A549 (cell line): Measurements from ENCODE around the gene MS4A6A. TPM values are rescaled to one million over a fixed set of nuclear protein-coding genes. Genes with fewer than 3 reads are reported as not detected.

Source experiments
- ATAC-seq, 2 experiments: fragments of 200-7000 bp in 1 of 2; fragments of >200 bp in 1 of 2; cut with Nextera tagmentation in 1 of 2; cut with Tn5 transposase in 1 of 2; 3 replicates each; pipeline versions ENCODE4 v1.8.0 to v1.9.1; 2018 to 2020; ENCODE audit warnings: mild to moderate bottlenecking in 1 of 2, moderate library complexity in 1 of 2
- CTCF ChIA-PET: fragments of 300-600 bp; sonication (Branson Sonifier 250); formaldehyde crosslinking; extraction: SDS; loops from one replicate; lab custom pipeline; 2021; ENCODE audit warnings: antibody characterized with exemption, inconsistent platforms; lab: Yijun Ruan, JAX
- POLR2A ChIA-PET: fragments of 350-600 bp; formaldehyde crosslinking; extraction: SDS; loops from one replicate; lab custom pipeline; 2021; ENCODE audit warnings: antibody characterized with exemption, inconsistent platforms; lab: Yijun Ruan, JAX
- DNase-seq, 2 experiments: peaks; one replicate each; pipeline versions ENCODE4 v3.0.0 to v3.0.0-alpha.2; 2011 to 2016; ENCODE audit warnings: low read depth in 1 of 2, low spot score in 1 of 2
- FAIRE-seq: peaks from 2 replicates; lab custom pipeline; 2011; peaks lifted over from hg19 to GRCh38; lab: Jason Lieb, UNC
- H3K27ac ChIP-seq, 2 experiments: fragments of >200 bp; sonication (Bioruptor Twin); formaldehyde crosslinking; 3 replicates each; pipeline ENCODE4 v1.5.1; 2016 to 2017
- H3K4me1 ChIP-seq: fragments of >200 bp; sonication (Bioruptor Twin); formaldehyde crosslinking; 3 replicates; pipeline ENCODE4 v1.6.1; 2016
- H3K4me2 ChIP-seq: fragments of >200 bp; sonication (Bioruptor Twin); formaldehyde crosslinking; 3 replicates; pipeline ENCODE4 v1.6.1; 2016
- H3K4me3 ChIP-seq: fragments of >200 bp; sonication (Bioruptor Twin); formaldehyde crosslinking; 3 replicates; pipeline ENCODE4 v1.5.1; 2016
- H3K9me3 ChIP-seq: fragments of >200 bp; sonication (Bioruptor Twin); formaldehyde crosslinking; 3 replicates; pipeline ENCODE4 v1.6.1; 2016
- ATOH8 ChIP-seq: fragments of 250-450 bp; sonication (Bioruptor Pico); IDR thresholded peaks from 2 replicates; pipeline ENCODE4 v1.5.0; 2020; ENCODE audit warnings: low read depth, mild to moderate bottlenecking, moderate library complexity
- BCL3 ChIP-seq: fragments of >200 bp; sonication (Bioruptor Twin); formaldehyde crosslinking; IDR thresholded peaks from 3 replicates; pipeline ENCODE4 v1.6.1; 2016
- BHLHE40 ChIP-seq: IDR thresholded peaks from 2 replicates; pipeline ENCODE4 v1.6.1; 2012; ENCODE audit warnings: low read depth, low read length, inconsistent platforms
- CHD2 ChIP-seq: fragments of 150-350 bp; IDR thresholded peaks from 2 replicates; pipeline ENCODE4 v1.6.1; 2014; ENCODE audit warnings: low read length; ENCODE audit not compliant: partially characterized antibody
- EHMT2 ChIP-seq: fragments of 200-600 bp; sonication (generic); IDR thresholded peaks from 2 replicates; pipeline ENCODE4 v1.6.1; 2016; ENCODE audit warnings: antibody characterized with exemption, low read depth, mild to moderate bottlenecking, moderate library complexity
- EP300 ChIP-seq, 2 experiments: fragments of >200 bp; sonication (Bioruptor Twin); formaldehyde crosslinking; IDR thresholded peaks; 2 replicates in 1 of 2; 3 replicates in 1 of 2; pipeline ENCODE4 v1.6.1; 2016 to 2017
- FOSB ChIP-seq: fragments of 250-450 bp; sonication (Bioruptor Pico); IDR thresholded peaks from 2 replicates; pipeline ENCODE4 v1.5.0; 2020; ENCODE audit warnings: mild to moderate bottlenecking, moderate library complexity
- FOSL2 ChIP-seq, 2 experiments: fragments of 450-650 bp in 1 of 2; fragments of >200 bp in 1 of 2; sonication (Bioruptor Twin) in 1 of 2; formaldehyde crosslinking; IDR thresholded peaks; 2 replicates each; pipeline versions ENCODE4 v1.5.0 to v1.6.1; 2016 to 2020; ENCODE audit warnings: mild to moderate bottlenecking in 1 of 2, moderate library complexity in 1 of 2
- HDAC2 ChIP-seq: fragments of 200-600 bp; sonication (generic); IDR thresholded peaks from 2 replicates; pipeline ENCODE4 v1.6.1; 2016
- HES2 ChIP-seq: fragments of >200 bp; sonication (Bioruptor Twin); formaldehyde crosslinking; IDR thresholded peaks from 2 replicates; pipeline ENCODE4 v1.6.1; 2016
- HMGXB4 ChIP-seq: fragments of 250-450 bp; sonication (Bioruptor Pico); IDR thresholded peaks from 2 replicates; pipeline ENCODE4 v1.5.0; 2021; ENCODE audit warnings: mild to moderate bottlenecking, moderate library complexity, borderline replicate concordance
- JUN ChIP-seq, 2 experiments: fragments of >200 bp; sonication (Bioruptor Twin); formaldehyde crosslinking; IDR thresholded peaks; 2 replicates in 1 of 2; 3 replicates in 1 of 2; pipeline ENCODE4 v1.6.1; 2016 to 2017
- MAFK ChIP-seq: fragments of 450-650 bp; IDR thresholded peaks from 2 replicates; pipeline ENCODE4 v1.6.1; 2014; ENCODE audit not compliant: partially characterized antibody
- NR3C1 ChIP-seq: fragments of >200 bp; sonication (Bioruptor Twin); formaldehyde crosslinking; IDR thresholded peaks from 3 replicates; pipeline ENCODE4 v1.6.1; 2017
- PBX3 ChIP-seq: IDR thresholded peaks from 2 replicates; pipeline ENCODE4 v1.6.1; 2012
- POLR2A ChIP-seq: IDR thresholded peaks from 2 replicates; pipeline ENCODE4 v1.6.1; 2012; ENCODE audit warnings: mild to moderate bottlenecking, low read length
- RARB ChIP-seq: fragments of 250-450 bp; sonication (Bioruptor Pico); IDR thresholded peaks from 2 replicates; pipeline ENCODE4 v1.8.0; 2021; ENCODE audit warnings: mild to moderate bottlenecking, moderate library complexity
- RFX5 ChIP-seq: fragments of 450-650 bp; IDR thresholded peaks from 2 replicates; pipeline ENCODE4 v1.7.1; 2014; ENCODE audit warnings: antibody characterized with exemption, mild to moderate bottlenecking, moderate library complexity
- ZC3H11A ChIP-seq: fragments of 450-650 bp; IDR thresholded peaks from 2 replicates; pipeline ENCODE4 v1.6.1; 2014; ENCODE audit warnings: antibody characterized with exemption, mild to moderate bottlenecking
- WGBS: methylation state at CpG from one replicate; pipeline ENCODE4 v1.1.6; 2017; ENCODE audit errors: missing lambda C conversion rate; 5-methylcytosine and 5-hydroxymethylcytosine counted together
- polyA plus RNA-seq, 4 experiments: library from polyadenylated mRNA; depleted of rRNA in 3 of 4; stranded (reverse); fragments of >200 nt; fragmentation: RNase III in 1 of 4; extraction: RNeasy Plus Mini Kit Qiagen cat#74134 plus additional on column Dnase treatment in 1 of 4; gene quantifications; 2 replicates in 3 of 4; 3 replicates in 1 of 4; pipeline ENCODE4 v1.2.3, GENCODE V29; 2011 to 2017

The MS4A6A gene
- polyA plus RNA-seq, 2 of the 4 experiments (the other 2 are of a cell fraction), result not detected

GRCh38 chr11:60128376-60128775, 54.5 kb downstream of the MS4A6A start:
- FAIRE-seq (no peak), DNase-seq (no peak), ATAC-seq (no peak)
- TF ChIP-seq FOSB (CRISPR knock-in tag) (no peak), RFX5 (no peak), POLR2A (no peak), ZC3H11A (no peak), EHMT2 (no peak), JUN (IDR thresholded peaks at IDR 0.05) (no peak)
- H3K9me3 ChIP-seq, result no peaks in the 10 kb centered on the region
- POLR2A ChIA-PET, result no interaction called here
- CTCF ChIA-PET, result no interaction called here
- H3K27ac ChIP-seq, result no peak overlapping the region
- 19% methylated on average over 2 of the region's 2 CpGs for WGBS
- no peaks in the 10 kb centered on the region for H3K4me1 ChIP-seq
- H3K4me3 ChIP-seq, result no peak overlapping the region
- no peak overlapping the region for H3K4me2 ChIP-seq

- no peak for FAIRE-seq
- Histone ChIP-seq H3K4me3 (no peak overlapping the region), H3K27ac (no peak overlapping the region), H3K9me3 (no peaks in the 10 kb centered on the region), H3K4me1 (no peaks in the 10 kb centered on the region), H3K4me2 (no peak overlapping the region)
- ATAC-seq, result no peak
- DNase-seq, result no peak
- 4% methylated on average over 3 of the region's 3 CpGs for WGBS
- POLR2A ChIA-PET, result no interaction called here
- CTCF ChIA-PET, result interaction anchor here (0.6 kb wide), 1 partner anchor 304 kb away, joined by 4 read pairs; no protein-coding TSS in a partner anchor
- no peak for TF ChIP-seq MAFK
- no peak for TF ChIP-seq POLR2A
- TF ChIP-seq RARB (CRISPR knock-in tag), result no peak
- no peak for TF ChIP-seq BCL3
- no peak for TF ChIP-seq ZC3H11A
- TF ChIP-seq BHLHE40, result no peak
- TF ChIP-seq EP300 (IDR thresholded peaks at IDR 0.05), result no peak
- TF ChIP-seq CHD2, result no peak
- no peak for TF ChIP-seq PBX3
- TF ChIP-seq HDAC2, result no peak
- TF ChIP-seq FOSL2 (IDR thresholded peaks at IDR 0.05), result no peak
- TF ChIP-seq FOSL2 (CRISPR knock-in tag; IDR thresholded peaks at IDR 0.05), result no peak
- TF ChIP-seq HMGXB4 (CRISPR knock-in tag), result no peak
- no peak for TF ChIP-seq ATOH8 (CRISPR knock-in tag)
- TF ChIP-seq EHMT2, result no peak
- no peak for TF ChIP-seq HES2
- no peak for TF ChIP-seq RFX5
- TF ChIP-seq NR3C1, result no peak
Observed at GRCh38 chr11:60127311-60127811, 55.5 kb downstream of the MS4A6A start.
